OCI-LY3 (cell line): ENCODE measurements around the gene MIA3.
A peak's percentile ranks its signal among the peaks of the same experiment; 100 is the strongest.

Source experiments
- H2AFZ ChIP-seq: fragments of 200-600, 300-600 bp; shearing (Covaris generic); 2 replicates; pipeline ENCODE4 v1.6.0; 2014; ENCODE audit warnings: antibody characterized with exemption, low read depth, low read length
- H3K27ac ChIP-seq: fragments of 200-600, 300-600 bp; sonication (generic); 2 replicates; pipeline ENCODE4 v1.5.1; 2014; ENCODE audit warnings: mild to moderate bottlenecking, low read length, moderate library complexity, mixed read lengths
- H3K27me3 ChIP-seq: fragments of 200-600, 300-600 bp; sonication (generic); 2 replicates; pipeline ENCODE4 v1.6.1; 2014; ENCODE audit warnings: low read depth, low read length, mixed read lengths
- H3K36me3 ChIP-seq: fragments of 200-600, 300-600 bp; sonication (generic); replicated peaks from 2 replicates; pipeline ENCODE3; 2014; ENCODE audit warnings: low read depth, low read length, mixed read lengths
- H3K4me1 ChIP-seq: fragments of 300-600, 200-600 bp; sonication (generic); 2 replicates; pipeline ENCODE4 v1.6.1; 2014; ENCODE audit warnings: low read length, mixed read lengths
- H3K4me2 ChIP-seq: fragments of 200-600, 300-600 bp; sonication (generic); 2 replicates; pipeline ENCODE4 v1.6.1; 2014; ENCODE audit warnings: low read length, mixed read lengths
- H3K4me3 ChIP-seq: fragments of 300-600, 200-600 bp; sonication (generic); 2 replicates; pipeline ENCODE4 v1.5.1; 2014; ENCODE audit warnings: antibody characterized with exemption, mild to moderate bottlenecking, low read length, moderate library complexity
- H3K79me2 ChIP-seq: fragments of 300-600, 200-600 bp; shearing (Covaris generic); 2 replicates; pipeline ENCODE4 v1.6.1; 2014; ENCODE audit warnings: mild to moderate bottlenecking, low read length, mixed read lengths
- H3K9ac ChIP-seq: fragments of 300-600, 200-600 bp; shearing (Covaris generic); 2 replicates; pipeline ENCODE4 v1.6.0; 2014; ENCODE audit warnings: mild to moderate bottlenecking, low read length, moderate library complexity
- H3K9me3 ChIP-seq: fragments of 200-600, 300-600 bp; shearing (Covaris generic); 2 replicates; pipeline ENCODE4 v1.6.1; 2014; ENCODE audit warnings: low read length, mixed read lengths; ENCODE audit not compliant: insufficient read depth
- H4K20me1 ChIP-seq: fragments of 200-600, 300-600 bp; sonication (generic); 2 replicates; pipeline ENCODE4 v1.6.1; 2016; ENCODE audit warnings: low read length, mixed read lengths; ENCODE audit not compliant: insufficient read depth
- CTCF ChIP-seq: fragments of 200-600, 300-600 bp; sonication (generic); IDR thresholded peaks from 2 replicates; pipeline ENCODE4 v1.5.1; 2014; ENCODE audit warnings: antibody characterized with exemption, low read length, low read depth
- EZH2phosphoT487 ChIP-seq: fragments of 200-600 bp; shearing (Covaris generic); IDR thresholded peaks from 2 replicates; pipeline ENCODE4 v1.6.1; 2018; ENCODE audit warnings: antibody characterized with exemption, mixed run types, low read depth

Gene MIA3

GRCh38 chr1:222613627-222614026, 4.3 kb upstream of the MIA3 start:
- no peaks in the 10 kb centered on the region for H3K36me3 ChIP-seq
- no peaks in the 10 kb centered on the region for H4K20me1 ChIP-seq
- peaks cover 7% of the 10 kb centered on the region; the same call in 1 of the 2 replicates for H3K27me3 ChIP-seq
- H3K9ac ChIP-seq: no peak overlapping the region
- TF ChIP-seq CTCF (no peak), EZH2phosphoT487 (no peak)
- H3K4me3 ChIP-seq: no peak overlapping the region
- peaks cover 8% of the 10 kb centered on the region for H3K4me1 ChIP-seq
- H3K27ac ChIP-seq: no peak overlapping the region
- H3K4me2 ChIP-seq: no peak overlapping the region
- H2AFZ ChIP-seq: no peak overlapping the region
- peaks cover 6% of the 10 kb centered on the region for H3K79me2 ChIP-seq
- H3K9me3 ChIP-seq: no peaks in the 10 kb centered on the region

DNA sequence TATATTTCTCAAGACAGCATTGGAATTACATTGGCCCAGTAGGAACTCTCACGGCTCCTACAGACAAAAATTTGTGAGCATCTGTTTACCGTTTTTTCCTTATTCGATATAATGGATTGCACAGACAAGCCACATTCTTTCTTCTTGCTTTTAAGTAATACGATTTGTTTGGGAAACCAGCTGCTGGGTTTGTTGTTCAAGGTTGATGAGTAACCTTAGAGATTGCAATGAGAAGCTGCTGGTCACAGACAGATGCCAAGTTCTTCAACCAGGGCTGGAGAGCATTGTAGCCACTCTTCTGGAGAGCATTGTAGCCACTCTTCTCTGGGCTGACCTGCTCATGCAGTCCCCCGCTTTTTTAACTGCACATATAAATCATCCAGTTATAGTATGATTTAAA, 1.4 kb upstream of the MIA3 start:
- Histone ChIP-seq H3K4me1 (peaks cover 32% of the 10 kb centered on the region), H3K27me3 (peaks cover 7% of the 10 kb centered on the region; the same call in 1 of the 2 replicates), H2AFZ (peak overlapping the region; percentile 88; the same call in 1 of the 2 replicates), H4K20me1 (peaks cover 5% of the 10 kb centered on the region; the same call in 1 of the 2 replicates), H3K27ac (no peak overlapping the region), H3K4me3 (peak overlapping the region; percentile 94; the same call in 1 of the 2 replicates), H3K9me3 (no peaks in the 10 kb centered on the region), H3K36me3 (peaks cover 6% of the 10 kb centered on the region), H3K9ac (no peak overlapping the region), H3K4me2 (peak overlapping the region; percentile 93), H3K79me2 (peaks cover 25% of the 10 kb centered on the region)
- TF ChIP-seq CTCF (no peak), EZH2phosphoT487 (no peak)

GRCh38 chr1:222617367-222617951, 438 bp upstream of the MIA3 start:
- Histone ChIP-seq H3K27ac (peak overlapping the region; percentile 45), H3K4me3 (peak overlapping the region; percentile 94), H2AFZ (peak overlapping the region; percentile 88), H3K27me3 (peaks cover 5% of the 10 kb centered on the region; the same call in 1 of the 2 replicates), H3K9ac (peak overlapping the region; percentile 91), H3K4me2 (peak overlapping the region; percentile 93), H3K9me3 (no peaks in the 10 kb centered on the region), H3K79me2 (peaks cover 25% of the 10 kb centered on the region), H3K36me3 (peaks cover 11% of the 10 kb centered on the region), H3K4me1 (peaks cover 32% of the 10 kb centered on the region), H4K20me1 (peaks cover 5% of the 10 kb centered on the region; the same call in 1 of the 2 replicates)
- TF ChIP-seq EZH2phosphoT487 (no peak), CTCF (no peak)

GRCh38 chr1:222618880-222619596, 1.1 kb downstream of the MIA3 start:
- H2AFZ ChIP-seq: no peak overlapping the region
- peaks cover 17% of the 10 kb centered on the region for H3K36me3 ChIP-seq
- TF ChIP-seq CTCF (no peak), EZH2phosphoT487 (no peak)
- peak overlapping the region; percentile 94 for H3K4me3 ChIP-seq
- peaks cover 32% of the 10 kb centered on the region for H3K4me1 ChIP-seq
- H3K27ac ChIP-seq: no peak overlapping the region
- H3K79me2 ChIP-seq: peaks cover 25% of the 10 kb centered on the region
- H3K9me3 ChIP-seq: no peaks in the 10 kb centered on the region
- peak overlapping the region; percentile 86 for H3K9ac ChIP-seq
- peaks cover 5% of the 10 kb centered on the region; the same call in 1 of the 2 replicates for H4K20me1 ChIP-seq
- H3K4me2 ChIP-seq: peak overlapping the region; percentile 85
- H3K27me3 ChIP-seq: no peaks in the 10 kb centered on the region
